WTC11 (cell line): ENCODE results near the gene TXNDC2.

Experiments
- FOXP1 ChIP-seq: sonication (generic); formaldehyde crosslinking; IDR thresholded peaks from 2 replicates; pipeline ENCODE4 v1.8.0; 2022; ENCODE audit warnings: missing genetic modification reagents, mild to moderate bottlenecking, moderate library complexity, borderline replicate concordance
- JUN ChIP-seq: sonication (generic); formaldehyde crosslinking; IDR thresholded peaks from 2 replicates; pipeline ENCODE4 v1.8.0; 2023; ENCODE audit warnings: mild to moderate bottlenecking, missing genetic modification reagents
- NR2C2 ChIP-seq: sonication (generic); formaldehyde crosslinking; IDR thresholded peaks from 2 replicates; pipeline ENCODE4 v1.8.0; 2022; ENCODE audit warnings: mild to moderate bottlenecking, missing genetic modification reagents
- TEAD4 ChIP-seq: sonication (generic); formaldehyde crosslinking; IDR thresholded peaks from 2 replicates; pipeline ENCODE4 v1.8.0; 2022; ENCODE audit warnings: mild to moderate bottlenecking, missing genetic modification reagents
- TP53 ChIP-seq: sonication (generic); formaldehyde crosslinking; IDR thresholded peaks from 2 replicates; pipeline ENCODE4 v1.8.1; 2023; ENCODE audit warnings: mild to moderate bottlenecking, missing genetic modification reagents
- TF ChIP-seq, protein P1 (sequence below): sonication (generic); formaldehyde crosslinking; IDR thresholded peaks from 2 replicates; pipeline ENCODE4 v1.8.1; 2022; ENCODE audit warnings: low read depth, missing genetic modification reagents, borderline replicate concordance
- TF ChIP-seq, protein P2 (sequence below): fragments of 200-600 bp; IDR thresholded peaks from 2 replicates; pipeline ENCODE4 v1.8.0; 2022; ENCODE audit warnings: antibody characterized with exemption
- TF ChIP-seq, protein P3 (sequence below): sonication (generic); formaldehyde crosslinking; IDR thresholded peaks from 2 replicates; pipeline ENCODE4 v1.8.1; 2023; ENCODE audit warnings: mild to moderate bottlenecking, missing genetic modification reagents, borderline replicate concordance
- TF ChIP-seq, protein P4 (sequence below): sonication (generic); formaldehyde crosslinking; IDR thresholded peaks from 2 replicates; pipeline ENCODE4 v1.8.1; 2023; ENCODE audit warnings: mild to moderate bottlenecking, moderate library complexity, missing genetic modification reagents
- TF ChIP-seq, protein P5 (sequence below): sonication (generic); formaldehyde crosslinking; IDR thresholded peaks from 2 replicates; pipeline ENCODE4 v1.8.0; 2022; ENCODE audit warnings: mild to moderate bottlenecking, missing genetic modification reagents

DNA sequence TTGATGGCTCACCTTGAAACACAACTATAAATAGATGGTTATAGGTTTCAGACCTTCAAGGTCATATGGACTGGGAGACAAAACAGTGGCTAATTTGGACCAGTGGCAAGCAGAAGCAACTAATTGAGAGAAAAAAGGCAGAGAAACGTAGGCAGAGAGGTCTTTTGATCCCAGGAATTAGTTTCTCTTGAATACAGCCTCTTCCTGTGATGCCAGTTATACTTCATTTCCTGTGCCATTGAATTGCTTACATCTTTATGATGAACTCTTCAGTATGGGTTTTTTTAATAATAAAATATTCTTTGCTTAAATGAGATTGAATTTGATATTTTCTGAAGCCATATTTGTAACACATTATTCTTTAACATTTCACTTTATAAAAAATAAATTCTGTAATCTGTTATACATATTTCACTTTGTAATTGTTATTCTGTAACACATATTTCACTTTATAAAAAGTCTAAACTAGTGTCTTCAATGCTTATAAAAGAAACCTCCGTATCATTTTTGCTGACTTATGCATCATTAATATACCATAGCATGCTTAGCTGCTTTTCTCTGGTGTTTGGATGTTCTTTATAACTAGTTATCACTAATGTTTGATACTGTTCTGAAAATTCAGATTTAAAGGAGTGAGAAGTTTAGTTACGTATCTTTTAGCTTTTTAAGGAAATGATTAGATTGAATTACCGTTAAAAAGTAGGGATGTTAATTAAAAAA, 37.0 kb downstream of the TXNDC2 start:
- TF ChIP-seq, protein P1, sequence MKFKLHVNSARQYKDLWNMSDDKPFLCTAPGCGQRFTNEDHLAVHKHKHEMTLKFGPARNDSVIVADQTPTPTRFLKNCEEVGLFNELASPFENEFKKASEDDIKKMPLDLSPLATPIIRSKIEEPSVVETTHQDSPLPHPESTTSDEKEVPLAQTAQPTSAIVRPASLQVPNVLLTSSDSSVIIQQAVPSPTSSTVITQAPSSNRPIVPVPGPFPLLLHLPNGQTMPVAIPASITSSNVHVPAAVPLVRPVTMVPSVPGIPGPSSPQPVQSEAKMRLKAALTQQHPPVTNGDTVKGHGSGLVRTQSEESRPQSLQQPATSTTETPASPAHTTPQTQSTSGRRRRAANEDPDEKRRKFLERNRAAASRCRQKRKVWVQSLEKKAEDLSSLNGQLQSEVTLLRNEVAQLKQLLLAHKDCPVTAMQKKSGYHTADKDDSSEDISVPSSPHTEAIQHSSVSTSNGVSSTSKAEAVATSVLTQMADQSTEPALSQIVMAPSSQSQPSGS = no peak
- TF ChIP-seq, protein P2, sequence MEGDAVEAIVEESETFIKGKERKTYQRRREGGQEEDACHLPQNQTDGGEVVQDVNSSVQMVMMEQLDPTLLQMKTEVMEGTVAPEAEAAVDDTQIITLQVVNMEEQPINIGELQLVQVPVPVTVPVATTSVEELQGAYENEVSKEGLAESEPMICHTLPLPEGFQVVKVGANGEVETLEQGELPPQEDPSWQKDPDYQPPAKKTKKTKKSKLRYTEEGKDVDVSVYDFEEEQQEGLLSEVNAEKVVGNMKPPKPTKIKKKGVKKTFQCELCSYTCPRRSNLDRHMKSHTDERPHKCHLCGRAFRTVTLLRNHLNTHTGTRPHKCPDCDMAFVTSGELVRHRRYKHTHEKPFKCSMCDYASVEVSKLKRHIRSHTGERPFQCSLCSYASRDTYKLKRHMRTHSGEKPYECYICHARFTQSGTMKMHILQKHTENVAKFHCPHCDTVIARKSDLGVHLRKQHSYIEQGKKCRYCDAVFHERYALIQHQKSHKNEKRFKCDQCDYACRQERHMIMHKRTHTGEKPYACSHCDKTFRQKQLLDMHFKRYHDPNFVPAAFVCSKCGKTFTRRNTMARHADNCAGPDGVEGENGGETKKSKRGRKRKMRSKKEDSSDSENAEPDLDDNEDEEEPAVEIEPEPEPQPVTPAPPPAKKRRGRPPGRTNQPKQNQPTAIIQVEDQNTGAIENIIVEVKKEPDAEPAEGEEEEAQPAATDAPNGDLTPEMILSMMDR = no peak
- TF ChIP-seq JUN (no peak), FOXP1 (CRISPR knock-in tag) (no peak), NR2C2 (CRISPR knock-in tag) (no peak), TEAD4 (CRISPR knock-in tag) (no peak), TP53 (CRISPR knock-in tag) (no peak)
- TF ChIP-seq, protein P3, sequence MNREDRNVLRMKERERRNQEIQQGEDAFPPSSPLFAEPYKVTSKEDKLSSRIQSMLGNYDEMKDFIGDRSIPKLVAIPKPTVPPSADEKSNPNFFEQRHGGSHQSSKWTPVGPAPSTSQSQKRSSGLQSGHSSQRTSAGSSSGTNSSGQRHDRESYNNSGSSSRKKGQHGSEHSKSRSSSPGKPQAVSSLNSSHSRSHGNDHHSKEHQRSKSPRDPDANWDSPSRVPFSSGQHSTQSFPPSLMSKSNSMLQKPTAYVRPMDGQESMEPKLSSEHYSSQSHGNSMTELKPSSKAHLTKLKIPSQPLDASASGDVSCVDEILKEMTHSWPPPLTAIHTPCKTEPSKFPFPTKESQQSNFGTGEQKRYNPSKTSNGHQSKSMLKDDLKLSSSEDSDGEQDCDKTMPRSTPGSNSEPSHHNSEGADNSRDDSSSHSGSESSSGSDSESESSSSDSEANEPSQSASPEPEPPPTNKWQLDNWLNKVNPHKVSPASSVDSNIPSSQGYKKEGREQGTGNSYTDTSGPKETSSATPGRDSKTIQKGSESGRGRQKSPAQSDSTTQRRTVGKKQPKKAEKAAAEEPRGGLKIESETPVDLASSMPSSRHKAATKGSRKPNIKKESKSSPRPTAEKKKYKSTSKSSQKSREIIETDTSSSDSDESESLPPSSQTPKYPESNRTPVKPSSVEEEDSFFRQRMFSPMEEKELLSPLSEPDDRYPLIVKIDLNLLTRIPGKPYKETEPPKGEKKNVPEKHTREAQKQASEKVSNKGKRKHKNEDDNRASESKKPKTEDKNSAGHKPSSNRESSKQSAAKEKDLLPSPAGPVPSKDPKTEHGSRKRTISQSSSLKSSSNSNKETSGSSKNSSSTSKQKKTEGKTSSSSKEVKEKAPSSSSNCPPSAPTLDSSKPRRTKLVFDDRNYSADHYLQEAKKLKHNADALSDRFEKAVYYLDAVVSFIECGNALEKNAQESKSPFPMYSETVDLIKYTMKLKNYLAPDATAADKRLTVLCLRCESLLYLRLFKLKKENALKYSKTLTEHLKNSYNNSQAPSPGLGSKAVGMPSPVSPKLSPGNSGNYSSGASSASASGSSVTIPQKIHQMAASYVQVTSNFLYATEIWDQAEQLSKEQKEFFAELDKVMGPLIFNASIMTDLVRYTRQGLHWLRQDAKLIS (CRISPR knock-in tag) = no peak
- TF ChIP-seq, protein P4, sequence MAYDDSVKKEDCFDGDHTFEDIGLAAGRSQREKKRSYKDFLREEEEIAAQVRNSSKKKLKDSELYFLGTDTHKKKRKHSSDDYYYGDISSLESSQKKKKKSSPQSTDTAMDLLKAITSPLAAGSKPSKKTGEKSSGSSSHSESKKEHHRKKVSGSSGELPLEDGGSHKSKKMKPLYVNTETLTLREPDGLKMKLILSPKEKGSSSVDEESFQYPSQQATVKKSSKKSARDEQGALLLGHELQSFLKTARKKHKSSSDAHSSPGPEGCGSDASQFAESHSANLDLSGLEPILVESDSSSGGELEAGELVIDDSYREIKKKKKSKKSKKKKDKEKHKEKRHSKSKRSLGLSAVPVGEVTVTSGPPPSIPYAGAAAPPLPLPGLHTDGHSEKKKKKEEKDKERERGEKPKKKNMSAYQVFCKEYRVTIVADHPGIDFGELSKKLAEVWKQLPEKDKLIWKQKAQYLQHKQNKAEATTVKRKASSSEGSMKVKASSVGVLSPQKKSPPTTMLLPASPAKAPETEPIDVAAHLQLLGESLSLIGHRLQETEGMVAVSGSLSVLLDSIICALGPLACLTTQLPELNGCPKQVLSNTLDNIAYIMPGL (CRISPR knock-in tag) = no peak
- TF ChIP-seq, protein P5, sequence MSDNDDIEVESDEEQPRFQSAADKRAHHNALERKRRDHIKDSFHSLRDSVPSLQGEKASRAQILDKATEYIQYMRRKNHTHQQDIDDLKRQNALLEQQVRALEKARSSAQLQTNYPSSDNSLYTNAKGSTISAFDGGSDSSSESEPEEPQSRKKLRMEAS (CRISPR knock-in tag) = no peak
